NCI-H1436 (cell line): ENCODE results near the gene CCDC69.

ENCODE experiments used
- DNase-seq: peaks from one replicate; lab custom pipeline; 2025; lab: John Stamatoyannopoulos, UW

CCDC69 gene

GRCh38 chr5:151140686-151141459 is 83.0 kb downstream of the CCDC69 start:
- no peak for DNase-seq

- no peak for DNase-seq
Observed at GRCh38 chr5:151139646-151140045, 84.2 kb downstream of the CCDC69 start.

- no peak for DNase-seq
Observed at GRCh38 chr5:151139015-151139414, 84.9 kb downstream of the CCDC69 start.

GRCh38 chr5:151138114-151138513 is 85.8 kb downstream of the CCDC69 start:
- DNase-seq, result no peak

GRCh38 chr5:151137067-151137825 is 86.6 kb downstream of the CCDC69 start:
- DNase-seq, result no peak

GRCh38 chr5:151134228-151134627 is 89.7 kb downstream of the CCDC69 start:
- DNase-seq, result no peak

- no peak for DNase-seq
Observed at GRCh38 chr5:151132963-151133362, 90.9 kb downstream of the CCDC69 start.
